GM21447 (cell line): Measurements from ENCODE around the gene ATP23.

Experiments
- ATAC-seq: cut with Tn5 transposase; IDR thresholded peaks from one replicate; pipeline ENCODE4 v1.9.1; 2021; ENCODE audit not compliant: unreplicated experiment

ATP23 gene, protein sequence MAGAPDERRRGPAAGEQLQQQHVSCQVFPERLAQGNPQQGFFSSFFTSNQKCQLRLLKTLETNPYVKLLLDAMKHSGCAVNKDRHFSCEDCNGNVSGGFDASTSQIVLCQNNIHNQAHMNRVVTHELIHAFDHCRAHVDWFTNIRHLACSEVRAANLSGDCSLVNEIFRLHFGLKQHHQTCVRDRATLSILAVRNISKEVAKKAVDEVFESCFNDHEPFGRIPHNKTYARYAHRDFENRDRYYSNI

DNA sequence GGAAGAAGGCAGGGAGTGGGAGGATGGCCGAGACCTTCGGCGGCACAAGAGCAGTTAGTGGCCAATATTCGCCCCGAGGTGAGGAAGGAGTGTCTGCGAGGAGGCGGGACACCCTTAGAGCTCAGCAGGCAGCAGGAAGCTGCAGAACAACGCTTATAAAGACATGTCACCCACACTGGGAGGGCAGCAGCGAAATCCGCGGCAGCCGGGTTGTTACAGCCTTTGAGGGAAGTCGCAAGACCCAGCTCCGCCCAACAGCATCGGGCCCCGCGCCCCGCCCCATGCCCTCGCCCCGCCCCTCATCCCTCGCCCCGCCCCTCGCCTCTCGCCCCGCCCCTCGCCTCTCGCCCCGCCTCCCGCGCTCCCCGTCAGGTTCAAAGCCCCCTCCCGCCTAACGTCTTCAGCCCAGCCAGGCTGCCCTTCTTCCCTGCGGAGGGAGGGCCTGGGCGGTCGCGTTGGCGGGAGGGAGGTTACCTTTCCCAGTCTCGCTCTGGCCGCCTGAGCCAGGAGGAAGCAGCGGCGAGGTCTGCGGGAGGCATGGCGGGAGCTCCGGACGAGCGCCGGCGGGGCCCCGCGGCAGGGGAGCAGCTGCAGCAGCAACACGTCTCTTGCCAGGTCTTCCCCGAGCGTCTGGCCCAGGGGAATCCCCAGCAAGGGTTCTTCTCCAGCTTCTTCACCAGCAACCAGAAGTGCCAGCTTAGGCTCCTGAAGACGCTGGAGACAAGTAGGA is at the start of gene ATP23:
Gene ATP23 (plus strand): TSS at position 403 of the 730 bp plus-strand sequence. CDS start 135 bp downstream, at position 538.
- ATAC-seq: peak; percentile 84

DNA sequence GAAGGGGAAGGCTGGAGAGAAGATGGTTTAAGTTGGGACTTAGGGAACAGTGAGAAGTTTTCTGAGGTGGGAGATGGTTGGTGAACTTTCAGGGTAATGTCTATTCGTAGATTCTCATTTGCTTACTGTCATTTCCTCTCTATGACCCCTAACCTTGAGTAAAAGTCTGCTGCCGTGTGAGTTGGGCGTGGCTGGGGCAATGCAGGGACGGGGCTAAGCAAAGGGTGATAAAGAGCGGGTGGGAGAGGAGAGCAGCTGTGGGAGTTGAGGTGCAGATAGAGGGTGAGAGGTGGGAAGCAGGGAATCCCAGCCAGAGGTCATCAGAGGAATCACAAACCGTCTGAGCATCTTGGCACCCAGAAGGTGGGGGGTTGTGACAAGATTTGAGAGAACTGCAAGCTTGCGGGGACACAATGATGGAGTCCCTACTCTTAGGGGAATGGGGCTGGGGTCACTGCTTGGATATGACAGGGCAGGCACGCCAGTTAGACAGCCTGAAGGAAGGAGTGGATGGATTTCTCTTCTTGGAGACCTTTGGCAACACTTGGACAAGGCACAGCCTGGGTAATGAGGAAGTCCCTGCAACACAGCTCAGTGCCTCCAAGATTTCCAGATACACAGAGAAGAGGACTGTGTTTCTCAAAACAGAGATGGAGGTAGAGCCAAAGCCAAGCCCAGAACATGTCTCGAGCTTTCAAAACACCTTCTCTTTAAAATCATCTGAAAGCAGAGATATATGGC is 49.0 kb upstream of the ATP23 start:
- ATAC-seq: no peak

DNA sequence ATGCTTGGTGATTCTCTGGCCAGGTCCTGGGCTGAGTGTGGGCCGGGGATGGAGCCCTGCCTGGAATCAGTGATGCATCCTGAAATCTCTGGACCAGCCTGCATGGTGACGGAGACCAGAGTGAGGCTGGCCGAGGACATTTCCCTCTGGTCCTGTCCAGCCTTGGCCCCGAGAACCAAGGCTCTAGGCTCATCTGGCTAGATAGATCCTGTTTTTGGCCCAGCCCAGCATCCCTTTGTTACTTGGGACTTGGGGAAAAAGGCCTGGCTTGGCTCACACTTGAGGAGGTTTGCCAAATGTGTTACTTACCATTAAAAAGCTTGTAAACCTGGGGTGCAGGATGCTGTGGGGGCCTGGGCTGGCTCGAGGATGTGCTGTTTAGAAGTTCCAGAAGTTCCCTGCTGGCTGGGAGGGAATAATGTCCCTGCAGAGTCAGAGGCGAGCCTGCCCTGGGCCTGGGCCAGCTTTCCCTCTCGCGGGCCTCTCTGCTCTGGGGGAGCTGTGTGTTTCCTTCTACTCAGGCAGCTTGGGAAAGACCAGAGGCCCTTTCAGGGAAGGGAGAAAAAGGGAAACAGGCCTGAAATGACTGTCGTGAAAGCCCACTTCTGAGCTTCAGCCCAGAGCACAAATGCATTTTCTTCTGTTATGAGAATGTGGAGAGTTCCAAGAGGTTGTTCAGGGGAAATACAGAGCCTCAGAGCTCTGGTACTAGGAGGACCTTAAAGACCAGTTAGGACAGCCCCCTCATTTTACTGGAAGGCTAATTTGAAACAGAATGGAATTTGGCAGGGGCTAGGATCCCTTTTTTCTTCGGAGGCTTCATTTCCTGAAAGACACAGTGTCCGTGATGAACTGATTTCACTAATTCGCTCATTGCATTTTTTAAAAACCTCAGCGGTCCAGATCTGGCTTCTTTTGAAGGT is 47.7 kb upstream of the ATP23 start:
- no peak for ATAC-seq

- no peak for ATAC-seq
Measured at GRCh38 chr12:57894399-57895292, 46.7 kb upstream of the ATP23 start.

GRCh38 chr12:57895389-57896114 is 45.8 kb upstream of the ATP23 start:
- no peak for ATAC-seq

DNA sequence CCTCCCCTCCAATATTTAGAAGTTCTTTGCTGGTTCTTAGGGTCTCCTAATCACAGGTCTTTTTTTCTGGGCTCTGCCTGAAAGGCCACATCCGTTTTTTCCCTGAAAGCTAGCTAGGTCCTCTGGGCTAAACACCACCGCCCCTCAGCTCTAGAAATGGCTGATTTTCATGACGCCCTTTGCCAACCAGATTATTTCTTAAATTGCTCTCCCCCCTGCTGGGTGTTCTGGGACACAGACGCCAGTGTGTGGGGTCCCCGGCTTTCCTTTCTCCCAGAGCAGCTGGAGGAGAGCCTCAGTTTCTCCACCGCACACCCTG is 45.3 kb upstream of the ATP23 start:
- no peak for ATAC-seq

GRCh38 chr12:57896434-57897201 is 44.7 kb upstream of the ATP23 start:
- ATAC-seq: no peak

GRCh38 chr12:57897286-57897974 is 43.9 kb upstream of the ATP23 start:
- no peak for ATAC-seq

- ATAC-seq: peak; percentile 34
Measured at GRCh38 chr12:57898308-57898970, 42.9 kb upstream of the ATP23 start.

- ATAC-seq: peak; percentile 84
Measured at GRCh38 chr12:57899010-57899662, 42.2 kb upstream of the ATP23 start.

GRCh38 chr12:57902478-57902969 is 38.8 kb upstream of the ATP23 start:
- ATAC-seq: no peak

- ATAC-seq: no peak
Measured at GRCh38 chr12:57904426-57904825, 36.9 kb upstream of the ATP23 start.

DNA sequence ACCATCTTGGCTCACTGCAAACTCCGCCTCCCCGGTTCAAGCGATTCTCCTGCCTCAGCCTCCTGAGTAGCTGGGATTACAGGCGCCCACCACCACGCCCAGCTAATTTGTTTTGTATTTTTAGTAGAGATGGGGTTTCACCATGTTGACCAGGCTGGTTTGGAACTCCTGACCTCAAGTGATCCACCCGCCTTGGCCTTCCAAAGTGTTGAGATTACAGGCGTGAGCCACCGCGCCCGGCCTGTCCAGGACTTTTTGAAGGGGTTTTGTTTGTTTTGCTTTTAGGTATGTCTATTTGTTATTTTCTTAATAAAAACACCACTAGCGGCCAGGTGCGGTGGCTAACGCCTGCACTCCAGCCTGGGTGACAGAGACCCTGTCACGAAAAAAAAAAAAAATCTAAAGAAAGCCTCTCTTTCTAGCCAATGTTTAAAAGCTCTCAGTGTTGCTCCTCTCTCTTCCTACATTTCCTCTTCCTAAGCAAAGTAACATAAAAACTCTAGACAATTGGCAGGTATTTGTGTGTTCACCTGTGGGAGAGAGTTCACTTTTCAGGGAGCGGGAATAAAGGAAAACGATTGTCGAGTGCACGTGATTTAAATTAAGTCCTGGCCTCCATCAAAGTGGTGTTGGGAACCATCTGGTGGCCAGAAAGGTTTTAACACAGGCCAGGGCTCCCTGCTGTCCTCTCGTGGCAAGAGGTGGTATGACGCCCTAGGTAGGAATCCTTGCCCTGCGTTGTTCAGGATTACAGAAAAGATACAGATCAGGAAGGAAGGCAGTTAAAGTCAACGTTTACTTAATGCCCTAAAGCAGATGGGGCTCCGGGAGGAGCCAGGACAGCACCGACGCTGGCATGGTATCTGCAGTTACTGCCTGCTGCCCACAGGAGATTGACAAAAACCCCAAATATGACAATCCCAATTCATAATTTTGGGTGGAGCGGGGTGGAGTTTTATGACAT is 36.2 kb upstream of the ATP23 start:
- ATAC-seq: peak; percentile 93

DNA sequence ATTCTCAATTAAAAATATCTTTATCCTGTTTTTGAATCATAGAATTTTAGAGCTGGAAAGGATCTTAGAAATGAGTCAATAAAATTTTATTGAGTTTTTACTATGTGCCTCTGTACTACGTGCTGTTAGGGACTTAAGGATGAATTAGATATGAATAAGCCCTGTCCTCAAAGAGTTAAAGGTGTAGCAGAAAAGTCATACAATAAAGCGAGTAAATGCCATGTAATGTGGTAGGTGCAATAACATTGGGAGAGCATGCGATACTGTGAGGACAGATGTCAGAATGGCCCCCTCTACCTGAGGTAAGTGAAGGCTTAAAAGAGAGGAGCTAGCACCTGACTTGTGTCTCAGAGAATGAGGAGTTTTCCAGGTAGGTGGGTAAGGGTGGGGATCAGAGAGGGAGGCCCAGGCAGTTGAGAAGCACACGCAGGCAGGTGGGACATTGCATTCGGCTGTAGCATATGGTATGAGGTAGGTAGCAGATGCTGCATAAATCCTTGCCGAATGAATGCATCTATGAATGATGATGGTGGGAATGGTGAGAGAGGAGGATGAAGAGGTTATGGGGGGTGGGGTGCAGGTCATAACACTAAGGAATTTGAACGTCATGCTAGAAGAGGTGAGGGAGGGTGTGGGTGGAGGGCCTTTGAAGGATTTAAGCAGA is 35.4 kb upstream of the ATP23 start:
- ATAC-seq: no peak

GRCh38 chr12:57906821-57907220 is 34.5 kb upstream of the ATP23 start:
- no peak for ATAC-seq
